Measurements from ENCODE around the gene TRAF5.

- TF ChIP-seq CTCF (IDR thresholded peaks at IDR 0.05; ENCODE audit: insufficient read depth, low read length, poor library complexity, severe bottlenecking) (no peak), EZH2phosphoT487 (conservative IDR thresholded peaks at IDR 0.05; ENCODE audit: low read length) (no peak)
These were observed 25.8 kb downstream of the TRAF5 start for GRCh38 chr1:211352465-211352864.
